Measurements from ENCODE around the gene MAML3. TPM values are rescaled to one million over a fixed set of nuclear protein-coding genes. Genes with fewer than 3 reads are reported as not detected.

Gene MAML3
- total and polyA plus RNA-seq, 2 of the 13 experiments (the other 11 are each of a cell fraction or from before 2014, with no cell fraction given): 0.05 to 0.13 TPM

- TF ChIP-seq ZNF160 (CRISPR knock-in tag; IDR thresholded peaks at IDR 0.05) (no peak), POGZ (CRISPR knock-in tag; IDR thresholded peaks at IDR 0.05) (peak; percentile 89), ZSCAN5A (CRISPR knock-in tag; IDR thresholded peaks at IDR 0.05; ENCODE audit: borderline replicate concordance) (peak; percentile 95; the same call in 1 of the 2 replicates), NFE2 (CRISPR knock-in tag; IDR thresholded peaks at IDR 0.05) (no peak), ZFP82 (CRISPR knock-in tag; IDR thresholded peaks at IDR 0.05; ENCODE audit: borderline replicate concordance) (no peak), ZNF207 (IDR thresholded peaks at IDR 0.05; ENCODE audit: borderline replicate concordance) (no peak), ZNF552 (CRISPR knock-in tag; IDR thresholded peaks at IDR 0.05; ENCODE audit: borderline replicate concordance) (0 out of 2 replicates have a peak, but pooled peaks have one; percentile 23), ZNF460 (CRISPR knock-in tag; IDR thresholded peaks at IDR 0.05; ENCODE audit: borderline replicate concordance) (no peak; the same call in 1 of the 2 replicates), TFE3 (CRISPR knock-in tag; IDR thresholded peaks at IDR 0.05) (peak; percentile 65), ZFP36L2 (CRISPR knock-in tag; IDR thresholded peaks at IDR 0.05) (no peak), ELK4 (CRISPR knock-in tag; IDR thresholded peaks at IDR 0.05; ENCODE audit: borderline replicate concordance) (no peak), ZNF441 (CRISPR knock-in tag; IDR thresholded peaks at IDR 0.05; ENCODE audit: borderline replicate concordance) (0 out of 2 replicates have a peak, but pooled peaks have one; percentile 55)
- TF ChIP-seq, protein P1, sequence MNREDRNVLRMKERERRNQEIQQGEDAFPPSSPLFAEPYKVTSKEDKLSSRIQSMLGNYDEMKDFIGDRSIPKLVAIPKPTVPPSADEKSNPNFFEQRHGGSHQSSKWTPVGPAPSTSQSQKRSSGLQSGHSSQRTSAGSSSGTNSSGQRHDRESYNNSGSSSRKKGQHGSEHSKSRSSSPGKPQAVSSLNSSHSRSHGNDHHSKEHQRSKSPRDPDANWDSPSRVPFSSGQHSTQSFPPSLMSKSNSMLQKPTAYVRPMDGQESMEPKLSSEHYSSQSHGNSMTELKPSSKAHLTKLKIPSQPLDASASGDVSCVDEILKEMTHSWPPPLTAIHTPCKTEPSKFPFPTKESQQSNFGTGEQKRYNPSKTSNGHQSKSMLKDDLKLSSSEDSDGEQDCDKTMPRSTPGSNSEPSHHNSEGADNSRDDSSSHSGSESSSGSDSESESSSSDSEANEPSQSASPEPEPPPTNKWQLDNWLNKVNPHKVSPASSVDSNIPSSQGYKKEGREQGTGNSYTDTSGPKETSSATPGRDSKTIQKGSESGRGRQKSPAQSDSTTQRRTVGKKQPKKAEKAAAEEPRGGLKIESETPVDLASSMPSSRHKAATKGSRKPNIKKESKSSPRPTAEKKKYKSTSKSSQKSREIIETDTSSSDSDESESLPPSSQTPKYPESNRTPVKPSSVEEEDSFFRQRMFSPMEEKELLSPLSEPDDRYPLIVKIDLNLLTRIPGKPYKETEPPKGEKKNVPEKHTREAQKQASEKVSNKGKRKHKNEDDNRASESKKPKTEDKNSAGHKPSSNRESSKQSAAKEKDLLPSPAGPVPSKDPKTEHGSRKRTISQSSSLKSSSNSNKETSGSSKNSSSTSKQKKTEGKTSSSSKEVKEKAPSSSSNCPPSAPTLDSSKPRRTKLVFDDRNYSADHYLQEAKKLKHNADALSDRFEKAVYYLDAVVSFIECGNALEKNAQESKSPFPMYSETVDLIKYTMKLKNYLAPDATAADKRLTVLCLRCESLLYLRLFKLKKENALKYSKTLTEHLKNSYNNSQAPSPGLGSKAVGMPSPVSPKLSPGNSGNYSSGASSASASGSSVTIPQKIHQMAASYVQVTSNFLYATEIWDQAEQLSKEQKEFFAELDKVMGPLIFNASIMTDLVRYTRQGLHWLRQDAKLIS (CRISPR knock-in tag; IDR thresholded peaks at IDR 0.05): no peak
- TF ChIP-seq, protein P2, sequence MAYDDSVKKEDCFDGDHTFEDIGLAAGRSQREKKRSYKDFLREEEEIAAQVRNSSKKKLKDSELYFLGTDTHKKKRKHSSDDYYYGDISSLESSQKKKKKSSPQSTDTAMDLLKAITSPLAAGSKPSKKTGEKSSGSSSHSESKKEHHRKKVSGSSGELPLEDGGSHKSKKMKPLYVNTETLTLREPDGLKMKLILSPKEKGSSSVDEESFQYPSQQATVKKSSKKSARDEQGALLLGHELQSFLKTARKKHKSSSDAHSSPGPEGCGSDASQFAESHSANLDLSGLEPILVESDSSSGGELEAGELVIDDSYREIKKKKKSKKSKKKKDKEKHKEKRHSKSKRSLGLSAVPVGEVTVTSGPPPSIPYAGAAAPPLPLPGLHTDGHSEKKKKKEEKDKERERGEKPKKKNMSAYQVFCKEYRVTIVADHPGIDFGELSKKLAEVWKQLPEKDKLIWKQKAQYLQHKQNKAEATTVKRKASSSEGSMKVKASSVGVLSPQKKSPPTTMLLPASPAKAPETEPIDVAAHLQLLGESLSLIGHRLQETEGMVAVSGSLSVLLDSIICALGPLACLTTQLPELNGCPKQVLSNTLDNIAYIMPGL (CRISPR knock-in tag; IDR thresholded peaks at IDR 0.05; ENCODE audit: borderline replicate concordance in 1 of 2, low read depth in 1 of 2): peak; percentile 58 to 69; a peak in 3 of 4 replicates
- TF ChIP-seq, protein P3, sequence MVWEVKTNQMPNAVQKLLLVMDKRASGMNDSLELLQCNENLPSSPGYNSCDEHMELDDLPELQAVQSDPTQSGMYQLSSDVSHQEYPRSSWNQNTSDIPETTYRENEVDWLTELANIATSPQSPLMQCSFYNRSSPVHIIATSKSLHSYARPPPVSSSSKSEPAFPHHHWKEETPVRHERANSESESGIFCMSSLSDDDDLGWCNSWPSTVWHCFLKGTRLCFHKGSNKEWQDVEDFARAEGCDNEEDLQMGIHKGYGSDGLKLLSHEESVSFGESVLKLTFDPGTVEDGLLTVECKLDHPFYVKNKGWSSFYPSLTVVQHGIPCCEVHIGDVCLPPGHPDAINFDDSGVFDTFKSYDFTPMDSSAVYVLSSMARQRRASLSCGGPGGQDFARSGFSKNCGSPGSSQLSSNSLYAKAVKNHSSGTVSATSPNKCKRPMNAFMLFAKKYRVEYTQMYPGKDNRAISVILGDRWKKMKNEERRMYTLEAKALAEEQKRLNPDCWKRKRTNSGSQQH (CRISPR knock-in tag; IDR thresholded peaks at IDR 0.05; ENCODE audit: low read depth): peak; percentile 90; the same call in 1 of the 2 replicates
Measured at GRCh38 chr4:139841464-139842195, 312.4 kb downstream of the MAML3 start (continued).

All from HepG2 (cell line).